ENCODE data around the gene RPGRIP1L. TPM values are rescaled to one million over a fixed set of nuclear protein-coding genes. Genes with fewer than 3 reads are reported as not detected.

Gene RPGRIP1L
- total and polyA plus RNA-seq, 9 of the 15 experiments (the other 6 are each of a cell fraction or from before 2014, with no cell fraction given), result 3.2 to 7.7 (median 5.8) TPM

DNA sequence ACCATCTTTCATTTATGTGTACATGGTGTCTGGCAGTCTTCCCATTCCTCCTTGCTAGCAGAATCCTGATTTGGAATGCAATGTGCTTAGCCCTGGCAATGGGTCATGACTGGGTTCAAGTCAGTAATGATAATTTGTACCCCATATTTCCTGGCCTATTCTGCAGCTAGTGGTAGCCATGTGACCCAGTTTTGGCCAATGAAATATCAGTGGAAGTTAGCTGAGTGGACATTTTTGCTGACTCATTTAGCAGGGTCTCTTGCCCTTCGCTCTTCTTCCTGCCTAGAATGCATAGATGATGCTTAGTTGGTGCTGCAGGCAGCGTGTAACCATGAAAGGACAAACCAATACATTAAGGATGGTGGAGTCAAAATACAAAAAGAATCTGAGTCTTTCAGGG lies 121.9 kb downstream of the RPGRIP1L start:
- H2AFZ ChIP-seq (ENCODE audit: low read depth, low read length), result peak overlapping the region; percentile 41; the same call in 1 of the 2 replicates
- H3K27me3 ChIP-seq (ENCODE audit: control insufficient read depth in 2 of 2, insufficient read depth in 2 of 2, low read length in 2 of 2), result peaks cover 0 to 12% of the 10 kb centered on the region in 2 experiments; a peak in 2 of 5 replicates
- no TSS peak for BruUV-seq (replicated peaks)
- POLR2A ChIA-PET, result no interaction called here
- H3K9me3 ChIP-seq (replicated peaks; ENCODE audit: control insufficient read depth, insufficient read depth, low read depth, low read length), result no peaks in the 10 kb centered on the region
- no peaks in the 10 kb centered on the region for H3K36me3 ChIP-seq (ENCODE audit: control insufficient read depth, insufficient read depth, low read length)
- H3K9me1 ChIP-seq (ENCODE audit: control insufficient read depth, insufficient read depth, low read length), result no peaks in the 10 kb centered on the region
- no peaks in the 10 kb centered on the region for H4K20me1 ChIP-seq (replicated peaks; ENCODE audit: control insufficient read depth, insufficient read depth, low read length)
- WGBS (ENCODE audit: insufficient coverage, low coverage, missing lambda C conversion rate), result 7% methylated on average over 2 of the region's 2 CpGs
- intact Hi-C loops (cut with micrococcal nuclease) (no loop called here), in situ Hi-C loops (cut with MboI) (no loop called here)
- H3K79me2 ChIP-seq (ENCODE audit: control insufficient read depth, insufficient read depth, low read length), result no peaks in the 10 kb centered on the region
- ATAC-seq (0 out of 3 replicates have a peak, but pooled peaks have one; percentile 38), FAIRE-seq (peak; percentile 52), DNase-seq (ENCODE audit: extremely low read depth in 1 of 4, low spot score in 3 of 4) (peak in 1 of 4 experiments; percentile 11)
- no peak overlapping the region for H3K9ac ChIP-seq (ENCODE audit: insufficient read depth in 1 of 2, low read depth in 2 of 2, low read length in 2 of 2)
- no peak overlapping the region for H3K4me2 ChIP-seq (ENCODE audit: insufficient read depth, low read length)
- H3K27ac ChIP-seq (ENCODE audit: extremely low read depth, low read depth, low read length), result no peak overlapping the region
- H3K4me1 ChIP-seq (replicated peaks in 1 of 2; ENCODE audit: control insufficient read depth in 2 of 2, insufficient read depth in 2 of 2, low read length in 2 of 2), result peaks cover 0 to 6% of the 10 kb centered on the region in 2 experiments; a peak in 3 of 5 replicates
- CTCF ChIA-PET (ENCODE audit: low intra/inter-chr PET ratio), result no interaction called here
- no peak overlapping the region for H3K4me3 ChIP-seq
- TF ChIP-seq, protein P1, sequence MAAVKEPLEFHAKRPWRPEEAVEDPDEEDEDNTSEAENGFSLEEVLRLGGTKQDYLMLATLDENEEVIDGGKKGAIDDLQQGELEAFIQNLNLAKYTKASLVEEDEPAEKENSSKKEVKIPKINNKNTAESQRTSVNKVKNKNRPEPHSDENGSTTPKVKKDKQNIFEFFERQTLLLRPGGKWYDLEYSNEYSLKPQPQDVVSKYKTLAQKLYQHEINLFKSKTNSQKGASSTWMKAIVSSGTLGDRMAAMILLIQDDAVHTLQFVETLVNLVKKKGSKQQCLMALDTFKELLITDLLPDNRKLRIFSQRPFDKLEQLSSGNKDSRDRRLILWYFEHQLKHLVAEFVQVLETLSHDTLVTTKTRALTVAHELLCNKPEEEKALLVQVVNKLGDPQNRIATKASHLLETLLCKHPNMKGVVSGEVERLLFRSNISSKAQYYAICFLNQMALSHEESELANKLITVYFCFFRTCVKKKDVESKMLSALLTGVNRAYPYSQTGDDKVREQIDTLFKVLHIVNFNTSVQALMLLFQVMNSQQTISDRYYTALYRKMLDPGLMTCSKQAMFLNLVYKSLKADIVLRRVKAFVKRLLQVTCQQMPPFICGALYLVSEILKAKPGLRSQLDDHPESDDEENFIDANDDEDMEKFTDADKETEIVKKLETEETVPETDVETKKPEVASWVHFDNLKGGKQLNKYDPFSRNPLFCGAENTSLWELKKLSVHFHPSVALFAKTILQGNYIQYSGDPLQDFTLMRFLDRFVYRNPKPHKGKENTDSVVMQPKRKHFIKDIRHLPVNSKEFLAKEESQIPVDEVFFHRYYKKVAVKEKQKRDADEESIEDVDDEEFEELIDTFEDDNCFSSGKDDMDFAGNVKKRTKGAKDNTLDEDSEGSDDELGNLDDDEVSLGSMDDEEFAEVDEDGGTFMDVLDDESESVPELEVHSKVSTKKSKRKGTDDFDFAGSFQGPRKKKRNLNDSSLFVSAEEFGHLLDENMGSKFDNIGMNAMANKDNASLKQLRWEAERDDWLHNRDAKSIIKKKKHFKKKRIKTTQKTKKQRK (IDR thresholded peaks at IDR 0.05; ENCODE audit: borderline replicate concordance, low read depth, low read length), result no peak
- TF ChIP-seq NFE2L1 (tag; IDR thresholded peaks at IDR 0.05; ENCODE audit: borderline replicate concordance, low read depth), result peak; percentile 56
- TF ChIP-seq NFE2 (IDR thresholded peaks at IDR 0.05; ENCODE audit: low read depth), result peak; percentile 87
- peak; percentile 11 for TF ChIP-seq RBM25 (IDR thresholded peaks at IDR 0.05; ENCODE audit: low read depth, low read length, severe bottlenecking)
- no peak for TF ChIP-seq NR4A1 (CRISPR knock-in tag; IDR thresholded peaks at IDR 0.05)
- TF ChIP-seq NR4A1 (tag; IDR thresholded peaks at IDR 0.05), result no peak
- TF ChIP-seq MAFF (IDR thresholded peaks at IDR 0.05; ENCODE audit: low read length), result peak; percentile 85
- TF ChIP-seq NFYB (IDR thresholded peaks at IDR 0.05; ENCODE audit: extremely low read depth, insufficient read length), result peak; percentile 80
- peak; percentile 95 for TF ChIP-seq ZNF316 (IDR thresholded peaks at IDR 0.05)
